HG03139 (cell line): ENCODE measurements around the gene DIP2B.
"Not testable (repeated sequence)": the region's sequence is repeated elsewhere in the genome, so short reads cannot be mapped to it uniquely, and the experiment has no call there.

Experiments
- ATAC-seq: cut with Tn5 transposase; IDR thresholded peaks from one replicate; pipeline ENCODE4 v1.9.1; 2021; ENCODE audit not compliant: unreplicated experiment

DIP2B gene

DNA sequence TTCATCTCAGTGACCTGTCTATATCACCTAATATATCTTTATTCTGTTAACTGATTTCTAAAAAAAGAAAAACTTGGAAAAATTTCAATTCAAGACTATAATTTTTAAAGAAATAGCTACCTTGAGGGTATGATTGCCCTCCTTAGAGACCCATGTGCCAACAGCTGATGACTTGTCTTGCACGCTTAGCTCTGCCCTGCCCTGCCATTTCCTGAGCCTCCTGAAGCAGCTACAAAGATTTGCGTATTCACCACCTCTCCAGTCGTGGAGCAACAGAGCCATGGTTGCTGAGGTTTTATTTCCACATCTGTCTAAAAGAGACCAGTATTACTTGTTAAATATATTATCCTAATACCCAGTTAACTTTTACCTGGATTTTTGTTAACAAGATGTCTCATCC, 167.4 kb downstream of the DIP2B start:
- no peak for ATAC-seq

DNA sequence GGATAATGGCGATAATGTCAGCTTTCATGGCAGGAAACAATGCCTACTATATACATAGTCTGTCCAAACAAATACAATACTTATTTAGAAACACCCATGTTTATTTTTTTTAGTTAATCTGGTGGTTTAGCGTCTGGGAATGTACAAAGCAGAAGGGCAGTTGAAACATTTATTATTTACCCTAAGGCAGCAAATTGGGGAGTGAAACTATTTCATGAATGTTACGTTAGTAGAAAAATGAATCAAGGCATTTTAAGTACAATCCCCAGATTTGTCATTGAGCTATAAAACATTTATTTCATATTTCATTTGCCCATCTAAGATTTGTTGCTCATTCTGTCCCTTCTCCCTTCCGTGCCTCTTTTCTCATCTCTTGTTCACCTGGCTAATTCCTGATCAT, 172.0 kb downstream of the DIP2B start:
- ATAC-seq = no peak

DNA sequence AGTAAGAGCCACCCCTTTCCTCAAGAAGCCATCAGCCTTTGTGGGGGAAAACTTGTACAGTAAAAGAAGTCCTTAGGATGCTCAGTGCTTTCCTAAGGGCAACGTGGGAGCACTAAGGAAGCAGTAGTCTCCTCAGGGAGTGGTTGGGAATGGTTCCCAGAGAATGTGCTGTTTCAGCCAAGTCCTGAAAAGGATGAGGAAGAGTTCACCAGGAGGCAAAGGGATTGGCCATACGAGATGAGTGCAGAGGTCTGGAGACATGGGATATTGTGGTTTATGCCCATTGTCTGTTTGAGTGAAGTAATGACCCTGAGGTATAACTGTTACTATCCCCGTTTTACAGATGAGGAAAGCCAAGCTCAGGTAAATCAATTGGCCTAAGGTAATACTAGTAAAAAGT, 173.1 kb downstream of the DIP2B start:
- ATAC-seq = no peak

DNA sequence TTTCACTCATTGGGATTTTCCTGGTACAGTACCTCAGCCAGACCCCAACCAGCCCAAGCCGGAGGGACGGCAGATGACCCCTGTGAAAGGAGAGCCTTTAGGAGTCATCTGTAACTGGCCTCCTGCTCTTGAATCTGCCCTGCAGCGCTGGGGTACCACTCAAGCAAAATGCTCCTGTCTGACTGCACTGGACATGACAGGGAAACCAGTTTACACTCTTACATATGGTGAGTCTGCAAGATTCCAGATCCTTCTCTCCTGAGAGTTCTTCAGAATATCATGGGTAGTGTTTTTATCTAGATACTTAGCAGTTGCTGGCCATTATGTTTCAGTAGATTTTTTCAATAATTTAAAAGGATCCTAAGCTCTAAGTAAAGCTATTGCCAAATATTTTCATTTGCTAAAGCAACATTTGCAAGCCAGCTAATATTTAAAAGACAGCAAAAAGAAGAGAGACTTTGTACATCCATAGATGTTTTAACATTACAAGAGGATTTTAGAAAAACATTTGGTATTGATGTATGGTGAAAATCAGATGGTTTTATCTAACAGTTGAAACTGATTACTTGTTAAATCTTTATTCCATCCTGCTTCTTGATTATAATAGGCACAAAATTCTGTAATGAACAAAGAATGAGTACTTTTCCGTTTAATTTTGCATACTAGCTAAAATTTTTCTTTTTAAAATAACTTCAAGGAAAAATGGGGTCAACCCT, 174.0 kb downstream of the DIP2B start:
- ATAC-seq = no peak

GRCh38 chr12:50679612-50680011, 174.8 kb downstream of the DIP2B start:
- ATAC-seq = no peak

DNA sequence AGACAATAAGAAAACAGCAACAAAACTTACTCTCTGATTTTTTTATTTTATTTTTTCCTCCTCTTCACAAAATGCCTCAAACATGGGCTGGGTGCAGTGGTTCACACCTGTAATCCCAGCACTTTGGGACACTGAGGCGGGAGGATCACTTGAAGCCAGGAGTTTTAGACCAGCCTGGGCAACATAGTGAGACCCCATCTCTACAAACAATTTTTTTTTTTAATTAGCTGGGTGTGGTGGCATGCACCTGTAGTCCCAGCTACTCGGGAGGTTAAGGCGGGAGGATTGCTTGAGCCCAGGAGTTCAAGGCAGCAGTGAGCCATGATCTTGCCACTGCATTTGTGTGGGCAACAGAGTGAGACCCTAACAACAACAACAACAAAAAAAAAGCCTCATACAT, 176.3 kb downstream of the DIP2B start:
- not testable (repeated sequence) for ATAC-seq

GRCh38 chr12:50685641-50686040, 180.9 kb downstream of the DIP2B start:
- ATAC-seq = no peak

DNA sequence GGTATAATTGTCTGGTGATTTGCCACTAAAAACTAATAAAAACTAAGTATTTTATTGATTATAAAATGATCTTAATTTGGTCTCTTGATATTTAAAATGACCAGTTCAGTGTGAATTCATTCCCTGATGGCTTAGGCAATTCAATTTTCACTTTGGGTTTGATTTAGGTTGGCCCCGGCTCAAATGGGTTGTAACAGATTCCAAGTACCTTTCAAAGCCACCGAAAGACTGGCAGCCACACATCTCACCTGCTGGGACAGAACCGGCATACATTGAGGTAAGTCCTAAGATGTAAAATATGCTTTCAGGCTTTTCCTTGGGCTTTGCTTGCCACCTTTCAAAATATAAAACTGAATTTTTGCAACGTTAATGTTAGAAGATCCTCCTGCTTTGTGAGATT, 181.6 kb downstream of the DIP2B start:
- no peak for ATAC-seq

GRCh38 chr12:50686976-50687375, 182.2 kb downstream of the DIP2B start:
- no peak for ATAC-seq

GRCh38 chr12:50689437-50689836, 184.7 kb downstream of the DIP2B start:
- ATAC-seq = no peak

- no peak for ATAC-seq
These were observed 186.1 kb downstream of the DIP2B start for GRCh38 chr12:50690925-50691324.

DNA sequence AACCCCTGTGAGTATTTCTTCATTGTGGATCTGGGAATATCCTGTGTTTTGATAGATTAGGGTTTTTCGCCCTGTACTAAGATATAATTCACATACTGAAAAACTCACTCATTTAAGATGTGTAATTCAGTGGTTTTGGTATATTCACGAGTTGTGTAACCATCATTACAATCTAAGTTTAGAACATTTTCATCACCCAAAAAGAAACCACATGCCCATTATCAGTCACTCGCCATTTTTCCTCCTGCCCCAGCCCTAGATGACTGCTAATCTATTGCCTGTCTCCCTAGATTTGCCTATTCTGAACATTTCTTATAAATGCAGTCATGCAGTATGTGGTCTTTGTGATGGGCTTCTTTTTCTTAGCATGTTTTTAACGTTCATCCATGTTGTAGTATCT, 191.2 kb downstream of the DIP2B start:
- ATAC-seq = no peak

DNA sequence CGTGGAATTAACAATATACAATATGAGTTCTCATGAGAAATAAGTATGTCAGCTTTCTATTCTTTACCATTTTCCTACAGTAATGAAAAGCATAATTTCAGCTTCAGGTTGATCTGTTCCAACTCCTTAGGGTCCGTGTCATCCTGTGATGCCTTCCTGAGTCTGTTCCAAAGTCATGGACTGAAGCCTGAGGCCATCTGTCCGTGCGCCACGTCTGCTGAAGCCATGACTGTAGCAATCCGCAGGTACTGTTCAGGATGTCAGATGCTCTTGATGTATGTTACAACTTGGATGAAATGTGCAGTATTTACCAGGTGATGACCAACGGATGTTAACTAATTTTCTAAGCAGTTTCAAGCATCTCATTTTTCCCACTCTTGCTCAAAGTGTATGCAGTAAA, 192.1 kb downstream of the DIP2B start:
- ATAC-seq = no peak

DNA sequence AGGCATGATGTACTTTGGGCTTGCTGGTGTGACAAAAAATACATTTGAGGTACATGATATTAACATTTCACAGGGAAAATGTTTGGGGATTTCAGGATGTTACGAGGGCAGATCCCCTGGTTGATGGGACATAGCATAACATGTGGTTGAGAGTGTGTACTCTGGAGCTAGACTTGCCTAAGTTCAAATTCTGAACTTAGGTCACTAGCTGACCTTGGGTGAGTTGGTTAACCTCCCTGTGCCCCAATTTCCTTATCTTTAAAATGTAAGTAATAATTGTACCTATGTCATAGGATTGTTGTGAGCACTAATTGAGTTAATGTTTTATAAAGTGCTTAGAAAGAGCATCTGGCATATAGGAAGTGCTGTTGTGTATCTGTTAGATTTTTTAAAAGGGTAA, 194.4 kb downstream of the DIP2B start:
- ATAC-seq = no peak

GRCh38 chr12:50699940-50700339, 195.2 kb downstream of the DIP2B start:
- no peak for ATAC-seq

- no peak for ATAC-seq
These were observed 201.8 kb downstream of the DIP2B start for GRCh38 chr12:50706606-50707005.

GRCh38 chr12:50707396-50707795, 202.6 kb downstream of the DIP2B start:
- ATAC-seq = no peak

- no peak for ATAC-seq
These were observed 203.8 kb downstream of the DIP2B start for GRCh38 chr12:50708631-50709030.

GRCh38 chr12:50711121-50711520, 206.3 kb downstream of the DIP2B start:
- ATAC-seq = no peak

DNA sequence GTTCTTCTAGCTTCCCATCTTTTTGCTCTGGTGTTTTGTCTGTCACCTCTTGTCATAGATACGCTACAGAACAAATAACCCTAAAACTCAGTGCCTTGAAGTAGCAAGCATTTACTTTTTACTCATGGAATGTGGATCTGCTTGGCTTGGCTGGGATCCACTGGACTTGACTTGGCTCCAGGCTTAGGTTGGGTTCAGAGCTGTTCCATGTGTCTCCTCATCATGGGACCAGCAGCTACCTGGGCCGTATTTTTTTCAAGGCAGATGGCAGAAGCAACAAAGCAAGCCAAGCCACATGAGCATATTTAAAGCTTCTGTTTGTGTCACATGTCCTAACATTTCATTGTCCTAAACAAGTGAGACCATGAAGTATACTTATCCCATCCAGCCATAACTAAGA, 210.4 kb downstream of the DIP2B start:
- no peak for ATAC-seq

DNA sequence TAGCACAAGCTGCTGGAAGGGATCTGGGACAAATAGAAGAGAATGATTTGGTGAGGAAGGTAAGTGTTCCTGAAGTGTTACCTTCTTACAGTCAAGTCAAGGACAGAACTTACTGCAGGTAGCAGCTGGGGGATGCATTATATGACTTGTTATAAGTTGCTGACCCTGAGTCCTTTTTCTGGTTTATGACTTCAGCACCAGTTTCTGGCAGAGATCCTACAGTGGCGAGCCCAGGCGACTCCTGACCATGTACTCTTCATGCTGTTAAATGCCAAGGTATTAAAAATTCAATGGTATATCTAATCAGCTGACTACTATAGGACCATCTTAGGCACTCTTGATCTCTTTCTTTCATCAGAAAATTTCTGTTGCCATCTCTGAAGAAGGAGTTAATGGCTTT, 214.0 kb downstream of the DIP2B start:
- ATAC-seq = no peak

- no peak for ATAC-seq
These were observed 215.3 kb downstream of the DIP2B start for GRCh38 chr12:50720085-50720484.

- no peak for ATAC-seq
These were observed 215.7 kb downstream of the DIP2B start for GRCh38 chr12:50720501-50720900.
